ENCODE results near the gene VPS13C. TPM values are rescaled to one million over a fixed set of nuclear protein-coding genes. Genes with fewer than 3 reads are reported as not detected.

VPS13C gene
- total and polyA plus RNA-seq, 8 donors: 8.8 to 49.6 (median 27.9) TPM

- Histone ChIP-seq H3K27ac (no peak overlapping the region), H3K27me3 (no peaks in the 10 kb centered on the region), H3K36me3 (no peaks in the 10 kb centered on the region), H3K4me3 (no peak overlapping the region), H3K9me3 (no peaks in the 10 kb centered on the region), H3K4me1 (no peaks in the 10 kb centered on the region)
- no peak for DNase-seq
- FAIRE-seq: no peak
- ATAC-seq: no peak
- intact Hi-C loops (cut with DNase I): no loop called here
- TF ChIP-seq CTCF (IDR thresholded peaks at IDR 0.05): no peak
These were observed 167.1 kb downstream of the VPS13C start for GRCh38 chr15:61893146-61893545.

GRCh38 chr15:61892140-61892539 is 168.1 kb downstream of the VPS13C start:
- H3K9me3 ChIP-seq: no peaks in the 10 kb centered on the region
- intact Hi-C loops (cut with DNase I): no loop called here
- no peaks in the 10 kb centered on the region for H3K36me3 ChIP-seq
- FAIRE-seq: no peak
- H3K4me3 ChIP-seq: no peak overlapping the region
- ATAC-seq: no peak
- H3K4me1 ChIP-seq: no peaks in the 10 kb centered on the region
- H3K27me3 ChIP-seq: no peaks in the 10 kb centered on the region
- WGBS, 2 donors: 84 to 93% methylated on average over 1 of the region's 1 CpG
- no peak for TF ChIP-seq CTCF (IDR thresholded peaks at IDR 0.05)
- DNase-seq: no peak
- no peak overlapping the region for H3K27ac ChIP-seq

- ATAC-seq (no peak), DNase-seq (no peak), FAIRE-seq (no peak)
- no peak overlapping the region for H3K4me3 ChIP-seq
- 86 to 91% methylated on average over 2 of the region's 2 CpGs for WGBS, 2 donors
- intact Hi-C loops (cut with DNase I): no loop called here
- H3K9me3 ChIP-seq: no peaks in the 10 kb centered on the region
- no peaks in the 10 kb centered on the region for H3K36me3 ChIP-seq
- TF ChIP-seq CTCF (IDR thresholded peaks at IDR 0.05): no peak
- no peaks in the 10 kb centered on the region for H3K27me3 ChIP-seq
- H3K4me1 ChIP-seq: no peaks in the 10 kb centered on the region
- no peak overlapping the region for H3K27ac ChIP-seq
These were observed 170.1 kb downstream of the VPS13C start for GRCh38 chr15:61890106-61890505.

GRCh38 chr15:61889706-61890105 is 170.5 kb downstream of the VPS13C start:
- Histone ChIP-seq H3K27me3 (no peaks in the 10 kb centered on the region), H3K4me1 (no peaks in the 10 kb centered on the region), H3K9me3 (no peaks in the 10 kb centered on the region), H3K4me3 (no peak overlapping the region), H3K36me3 (no peaks in the 10 kb centered on the region), H3K27ac (no peak overlapping the region)
- intact Hi-C loops (cut with DNase I): no loop called here
- TF ChIP-seq CTCF (IDR thresholded peaks at IDR 0.05): no peak
- ATAC-seq (no peak), FAIRE-seq (no peak), DNase-seq (no peak)
- WGBS, 2 donors: 90% methylated on average over 3 of the region's 3 CpGs

DNA sequence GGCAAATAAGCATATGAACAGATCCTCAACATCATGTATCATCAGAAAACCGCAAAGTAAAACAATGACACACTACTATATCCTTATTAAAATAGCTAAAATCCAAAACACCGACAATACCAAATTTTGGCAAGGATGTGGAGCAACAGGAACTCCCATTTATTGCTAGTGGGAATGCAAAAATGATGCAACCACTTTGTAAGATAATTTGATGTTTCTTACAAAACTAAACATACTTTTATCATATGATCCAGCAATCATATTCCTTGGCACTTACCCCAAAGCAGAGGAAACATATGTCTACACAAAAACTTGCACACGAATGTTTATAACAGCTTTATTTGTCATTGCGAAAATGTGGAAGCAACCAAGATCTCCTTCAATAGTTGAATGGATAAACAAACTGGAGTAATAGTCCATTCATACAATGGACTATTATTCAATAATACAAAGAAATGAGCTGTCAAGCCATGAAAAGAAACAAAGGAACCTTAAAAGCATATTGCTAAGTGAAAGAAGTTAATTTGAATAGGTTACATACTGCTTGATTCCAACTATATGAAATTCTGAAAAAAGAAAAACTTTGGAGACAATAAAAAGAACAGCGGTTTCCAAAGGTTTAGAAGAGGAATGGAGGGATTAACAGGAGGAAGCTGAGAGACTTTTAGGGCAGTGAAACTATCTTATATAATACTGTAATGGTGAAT is 172.0 kb downstream of the VPS13C start:
- no peak for FAIRE-seq
- 86 to 87% methylated on average over 5 of the region's 5 CpGs for WGBS, 2 donors

More for the DNA sequence above, 172.0 kb downstream of the VPS13C start:
- Histone ChIP-seq H3K27me3 (no peaks in the 10 kb centered on the region), H3K27ac (no peak overlapping the region), H3K4me1 (no peaks in the 10 kb centered on the region), H3K36me3 (no peaks in the 10 kb centered on the region), H3K9me3 (no peaks in the 10 kb centered on the region), H3K4me3 (no peak overlapping the region)
- no peak for TF ChIP-seq CTCF (IDR thresholded peaks at IDR 0.05)
- intact Hi-C loops (cut with DNase I): no loop called here
- DNase-seq: no peak
- no peak for ATAC-seq
